Measurements from ENCODE around the gene CD4. TPM values are rescaled to one million over a fixed set of nuclear protein-coding genes. Genes with fewer than 3 reads are reported as not detected.

CD4 gene
- total and polyA plus RNA-seq, 2 of the 4 experiments (the other 2 are of a cell fraction) = 5.7 to 15.0 TPM

DNA sequence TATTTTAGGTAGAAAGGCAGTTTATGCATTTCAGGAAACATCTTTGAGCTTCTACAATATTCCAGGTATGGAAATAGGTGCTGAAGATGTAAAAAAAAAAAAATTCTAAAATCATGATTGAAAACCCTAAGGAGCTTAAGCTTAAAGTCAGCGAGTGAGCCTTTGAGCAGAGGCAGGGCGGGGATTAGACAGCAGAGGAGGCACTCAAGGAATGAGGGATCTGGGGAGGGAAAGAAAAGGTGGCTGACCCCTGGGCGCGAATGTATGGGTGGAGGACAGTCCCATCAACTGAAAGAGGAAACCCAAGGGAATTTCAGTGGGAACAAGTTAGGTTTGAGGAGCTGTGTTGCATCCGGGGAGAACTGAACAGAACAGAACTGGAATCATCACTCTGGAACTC lies 29.6 kb upstream of the CD4 start:
- no peak overlapping the region for H3K14ac ChIP-seq (replicated peaks; ENCODE audit: low read depth, low read length)
- H3K79me1 ChIP-seq (ENCODE audit: low read depth in 1 of 2, low read length in 2 of 2) = peaks cover 11 to 16% of the 10 kb centered on the region in 2 experiments; a peak in 2 of 4 replicates
- no peak overlapping the region for H2BK15ac ChIP-seq (ENCODE audit: low read depth, low read length)
- H2BK5ac ChIP-seq (ENCODE audit: low read depth, low read length, poor library complexity, severe bottlenecking) = no peak overlapping the region
- H4K5ac ChIP-seq (ENCODE audit: low read depth, low read length) = no peak overlapping the region
- H4K8ac ChIP-seq (ENCODE audit: low read depth in 2 of 2, low read length in 2 of 2) = no peak overlapping the region
- H2BK120ac ChIP-seq (ENCODE audit: low read depth, low read length) = no peak overlapping the region
- H4K91ac ChIP-seq (ENCODE audit: insufficient read depth, low read depth, low read length) = no peak overlapping the region
- no peaks in the 10 kb centered on the region for H3K36me3 ChIP-seq (ENCODE audit: control insufficient read depth, insufficient read depth, low read length)
- no peak for TF ChIP-seq RCOR1 (IDR thresholded peaks at IDR 0.05; ENCODE audit: insufficient replicate concordance, low read length)
- TF ChIP-seq, protein P1, sequence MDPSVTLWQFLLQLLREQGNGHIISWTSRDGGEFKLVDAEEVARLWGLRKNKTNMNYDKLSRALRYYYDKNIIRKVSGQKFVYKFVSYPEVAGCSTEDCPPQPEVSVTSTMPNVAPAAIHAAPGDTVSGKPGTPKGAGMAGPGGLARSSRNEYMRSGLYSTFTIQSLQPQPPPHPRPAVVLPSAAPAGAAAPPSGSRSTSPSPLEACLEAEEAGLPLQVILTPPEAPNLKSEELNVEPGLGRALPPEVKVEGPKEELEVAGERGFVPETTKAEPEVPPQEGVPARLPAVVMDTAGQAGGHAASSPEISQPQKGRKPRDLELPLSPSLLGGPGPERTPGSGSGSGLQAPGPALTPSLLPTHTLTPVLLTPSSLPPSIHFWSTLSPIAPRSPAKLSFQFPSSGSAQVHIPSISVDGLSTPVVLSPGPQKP (IDR thresholded peaks at IDR 0.05; ENCODE audit: borderline replicate concordance, low read depth, low read length) = no peak
- TF ChIP-seq RAD21 (IDR thresholded peaks at IDR 0.05; ENCODE audit: low read length) = no peak
- no peak for TF ChIP-seq CTCF (conservative IDR thresholded peaks at IDR 0.05; ENCODE audit: low read depth, low read length)
- BruUV-seq (replicated peaks) = no TSS peak
- DNase-seq (no peak), ATAC-seq (ENCODE audit: low read depth) (no peak)
- intact Hi-C loops (cut with micrococcal nuclease) = loop anchor here (10.0 kb wide), 1 partner anchor 145 kb away; no protein-coding TSS in a partner anchor
- H2AK5ac ChIP-seq (ENCODE audit: low read depth, low read length) = no peak overlapping the region
- H3K9me3 ChIP-seq (ENCODE audit: control insufficient read depth, insufficient read depth, low read length) = no peaks in the 10 kb centered on the region
- peak overlapping the region; percentile 10 for H2AK9ac ChIP-seq (replicated peaks; ENCODE audit: low read depth, low read length, poor library complexity)
- H3K56ac ChIP-seq (ENCODE audit: extremely low read depth, insufficient read depth, low read length) = no peak overlapping the region
- H2AFZ ChIP-seq (replicated peaks; ENCODE audit: low read length, poor library complexity) = peak overlapping the region; percentile 8
- peaks cover 2% of the 10 kb centered on the region; the same call in 1 of the 2 replicates for H3K4me1 ChIP-seq (ENCODE audit: control insufficient read depth, insufficient read depth, low read length)
- in situ Hi-C loops (cut with MboI; ENCODE audit: low sequenced_read_pairs) = no loop called here
- H3K9me1 ChIP-seq (ENCODE audit: insufficient read depth, low read length) = peaks cover 13% of the 10 kb centered on the region
- 60% methylated on average over 3 of the region's 5 CpGs; no CpG with 5 or more reads in 1 of the 2 experiments for WGBS, 2 experiments (ENCODE audit: extremely low coverage in 2 of 2, insufficient read length in 1 of 2)
- ChIA-PET CTCF (no interaction called here), POLR2A (ENCODE audit: unreplicated experiment) (interaction anchor here (0.6 kb wide), 1 partner anchor 29 kb away, joined by 3 read pairs; no protein-coding TSS in a partner anchor)
- H3K23ac ChIP-seq (ENCODE audit: low read depth, low read length) = no peak overlapping the region
- no peaks in the 10 kb centered on the region for H4K20me1 ChIP-seq (ENCODE audit: insufficient read depth, low read length)
- H3K4me3 ChIP-seq (ENCODE audit: insufficient read depth, low read depth, low read length) = no peak overlapping the region
- H3K27ac ChIP-seq (ENCODE audit: insufficient read depth, low read length) = no peak overlapping the region
- H3K4me2 ChIP-seq (ENCODE audit: low read depth, low read length) = no peak overlapping the region
- no peaks in the 10 kb centered on the region for H3K27me3 ChIP-seq (ENCODE audit: control insufficient read depth, insufficient read depth, low read length)
- H2BK20ac ChIP-seq (ENCODE audit: low read depth, low read length) = no peak overlapping the region
- H3K4ac ChIP-seq (ENCODE audit: low read depth, low read length) = no peak overlapping the region
- H3K9ac ChIP-seq (ENCODE audit: low read depth, low read length) = no peak overlapping the region
- H3K18ac ChIP-seq (ENCODE audit: low read depth, low read length) = no peak overlapping the region
- dilution Hi-C loops (cut with HindIII; ENCODE audit: low sequenced_read_pairs, unreplicated experiment) = no loop called here
